NCI-H69 (cell line): ENCODE results near the gene BMPR1A.
"Not testable (repeated sequence)": the region's sequence is repeated elsewhere in the genome, so short reads cannot be mapped to it uniquely, and the experiment has no call there.

Experiments
- DNase-seq: peaks from one replicate; lab custom pipeline; 2025; lab: John Stamatoyannopoulos, UW

The BMPR1A gene

GRCh38 chr10:86848747-86849146, 92.3 kb downstream of the BMPR1A start:
- DNase-seq = no peak

DNA sequence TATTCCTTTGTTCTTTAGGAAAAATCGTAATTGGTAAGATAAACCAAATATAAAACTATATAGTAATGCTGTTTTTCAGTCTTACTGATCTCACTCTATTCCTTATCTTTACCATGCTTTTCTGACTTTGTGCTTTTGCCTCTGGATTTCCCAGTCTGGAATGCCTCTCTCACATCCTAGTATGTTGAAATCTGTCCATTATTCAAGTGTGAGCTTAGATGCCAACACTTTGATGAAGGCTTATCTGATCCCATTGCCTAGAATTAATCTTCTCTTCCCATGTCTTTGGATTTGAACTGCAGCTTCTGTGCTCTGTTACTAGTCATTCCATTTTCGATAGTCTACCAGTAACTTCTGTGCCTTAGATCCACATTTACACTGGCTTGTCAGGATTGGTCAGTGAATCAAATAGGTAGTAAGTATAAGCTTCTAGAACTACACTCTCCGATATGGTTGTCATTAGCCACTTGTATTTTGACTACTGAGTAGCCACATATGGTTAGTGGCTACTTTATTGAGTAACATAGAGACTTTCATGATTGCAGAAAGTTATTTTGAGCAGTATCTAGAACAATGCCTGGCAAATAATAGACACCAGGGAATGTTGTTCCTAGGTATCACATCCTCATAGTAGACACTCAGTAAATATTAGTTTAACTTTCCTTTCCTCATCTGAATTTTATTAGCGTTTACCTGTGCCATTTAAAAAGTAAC, 92.9 kb downstream of the BMPR1A start:
- DNase-seq = no peak

DNA sequence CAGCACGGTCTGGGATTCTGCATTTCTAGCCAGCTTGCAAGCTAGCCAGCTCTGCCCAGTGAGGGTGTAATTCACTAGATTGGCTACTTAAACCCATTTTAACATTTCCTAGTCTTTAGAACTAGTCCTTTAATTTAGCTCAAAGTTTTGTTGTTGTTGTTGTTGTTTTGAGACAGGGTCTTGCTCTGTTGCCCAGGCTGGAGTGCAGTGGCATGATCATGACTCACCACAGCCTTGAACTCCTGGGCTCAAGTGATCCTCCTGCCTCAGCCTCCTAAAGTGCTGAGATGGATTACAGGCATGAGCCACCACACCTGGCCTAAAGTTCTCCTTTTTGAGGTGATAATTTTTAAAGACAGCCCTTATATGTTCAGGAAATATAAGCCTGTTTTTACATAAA, 94.1 kb downstream of the BMPR1A start:
- no peak for DNase-seq

DNA sequence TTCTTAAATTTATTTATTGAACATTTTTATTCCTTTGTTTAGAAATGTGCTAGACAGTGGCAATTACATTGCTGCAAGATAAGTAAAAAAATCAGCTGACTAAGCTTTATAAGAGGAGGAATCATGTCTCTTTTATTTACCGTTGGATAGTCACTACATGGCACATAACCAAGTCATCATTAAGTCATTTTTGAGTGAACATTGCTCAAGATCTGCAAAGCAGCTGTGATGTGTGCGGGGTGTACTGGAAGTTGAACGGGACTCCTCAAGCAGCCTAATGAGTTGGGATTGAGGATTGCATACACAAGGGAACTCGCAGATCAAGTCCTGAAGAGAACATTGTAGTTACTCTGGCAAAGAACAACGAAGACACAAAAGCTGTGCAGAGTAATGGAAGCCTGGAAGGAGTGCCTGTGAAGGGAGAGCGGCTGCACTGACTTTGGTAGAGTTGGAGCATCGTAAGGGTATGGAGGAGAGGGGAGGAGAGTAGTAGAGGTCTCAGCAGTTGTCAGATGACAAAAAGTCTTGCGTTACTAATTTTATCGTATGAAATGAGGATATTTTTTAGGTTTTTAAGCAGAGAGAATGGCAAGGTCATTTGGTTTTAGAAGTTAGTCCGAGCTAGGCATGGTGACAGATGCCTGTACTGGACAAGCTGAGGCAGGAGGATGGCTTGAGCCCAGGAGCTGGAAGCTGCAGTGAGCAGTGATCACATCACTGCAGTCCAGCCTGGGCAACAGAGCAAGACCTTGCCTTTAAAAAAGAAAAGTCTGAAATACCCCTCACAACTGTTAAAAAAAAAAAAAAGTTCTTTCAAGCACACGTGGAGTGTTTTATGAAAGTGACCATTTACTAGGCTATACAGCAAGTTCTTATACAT, 95.1 kb downstream of the BMPR1A start:
- DNase-seq = no peak

GRCh38 chr10:86853582-86853981, 97.2 kb downstream of the BMPR1A start:
- DNase-seq = not testable (repeated sequence)

DNA sequence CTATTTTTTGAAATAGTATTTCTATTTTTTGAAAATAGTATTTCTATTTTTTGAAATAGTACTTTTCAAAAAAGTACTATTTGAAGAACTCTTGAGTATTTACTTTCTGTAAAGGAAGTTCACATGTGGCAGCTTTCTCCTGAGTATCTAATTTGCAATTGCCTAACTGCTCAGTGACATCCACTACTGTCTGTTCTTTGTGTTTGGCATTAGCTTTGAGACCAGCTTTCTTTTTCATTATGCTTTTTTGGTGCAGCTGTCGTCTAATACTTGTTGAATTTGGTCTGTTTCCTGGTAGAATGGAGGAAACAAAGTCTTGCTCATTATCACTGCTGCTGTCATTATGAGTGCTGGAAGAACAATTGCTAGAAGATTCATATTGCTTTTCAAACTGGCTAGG, 99.1 kb downstream of the BMPR1A start:
- no peak for DNase-seq

DNA sequence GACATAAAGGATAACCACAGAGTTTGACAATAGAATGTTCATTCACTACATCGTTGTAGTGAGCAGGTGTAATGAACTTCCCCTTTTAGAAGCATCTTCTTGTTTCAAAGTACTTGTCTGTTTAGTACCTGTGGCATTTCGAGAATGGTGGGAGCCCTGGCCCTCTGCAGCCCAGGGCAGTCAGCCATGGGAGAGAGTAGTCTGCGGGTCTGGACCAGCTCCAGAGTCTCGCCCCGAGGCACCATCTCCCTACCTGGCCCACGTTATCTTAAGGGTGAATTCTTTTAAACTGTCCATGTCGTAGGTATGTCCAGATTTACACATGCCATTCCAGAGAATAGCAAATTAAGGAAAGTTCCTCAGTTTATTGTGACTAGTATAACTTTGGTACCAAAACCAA, 99.7 kb downstream of the BMPR1A start:
- DNase-seq = no peak

DNA sequence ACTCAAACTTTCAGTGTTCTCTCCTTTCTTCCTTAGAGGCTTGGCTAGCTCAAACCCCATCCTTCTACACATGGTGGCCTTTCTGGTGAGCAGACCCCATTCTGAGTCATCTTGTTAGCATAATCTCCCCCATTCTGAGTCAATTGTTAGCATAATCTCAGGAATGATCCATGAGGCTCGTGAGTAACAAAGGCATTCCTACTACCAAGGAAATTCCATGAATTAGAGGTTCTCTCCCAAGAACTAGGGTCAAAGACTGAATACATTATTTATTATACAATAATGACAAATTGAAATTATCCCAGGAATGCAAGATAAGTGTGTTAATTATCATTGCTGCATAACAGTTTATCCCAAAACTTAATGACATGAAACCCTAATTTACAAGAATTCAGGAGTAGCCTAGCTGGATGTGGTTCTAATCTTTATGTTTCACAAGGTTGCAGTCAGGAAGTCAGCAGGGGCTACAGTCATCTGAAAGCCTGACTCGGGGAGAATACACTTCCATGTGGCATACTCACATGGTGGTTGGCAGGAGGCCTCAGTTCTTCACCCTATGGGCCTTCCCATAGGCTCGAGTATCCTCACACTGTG, 100.8 kb downstream of the BMPR1A start:
- DNase-seq = no peak

DNA sequence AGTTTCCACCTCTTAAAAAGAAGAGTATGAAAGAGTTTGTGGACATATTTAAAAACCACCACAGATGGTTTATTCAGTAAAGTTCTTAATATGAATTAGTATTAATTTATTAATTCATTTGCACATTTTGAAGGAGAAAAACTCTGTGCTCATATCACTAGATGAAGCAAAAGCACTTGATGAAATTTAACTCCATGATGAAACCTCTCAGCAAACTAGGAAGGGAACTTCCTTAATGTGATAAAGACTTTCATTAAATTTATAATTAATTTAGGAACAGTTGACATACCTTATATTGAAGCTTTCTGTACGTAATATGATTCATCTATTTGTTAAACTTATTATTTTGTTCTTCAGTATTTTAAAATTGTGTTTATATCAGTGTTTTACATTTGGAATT, 101.6 kb downstream of the BMPR1A start:
- no peak for DNase-seq

DNA sequence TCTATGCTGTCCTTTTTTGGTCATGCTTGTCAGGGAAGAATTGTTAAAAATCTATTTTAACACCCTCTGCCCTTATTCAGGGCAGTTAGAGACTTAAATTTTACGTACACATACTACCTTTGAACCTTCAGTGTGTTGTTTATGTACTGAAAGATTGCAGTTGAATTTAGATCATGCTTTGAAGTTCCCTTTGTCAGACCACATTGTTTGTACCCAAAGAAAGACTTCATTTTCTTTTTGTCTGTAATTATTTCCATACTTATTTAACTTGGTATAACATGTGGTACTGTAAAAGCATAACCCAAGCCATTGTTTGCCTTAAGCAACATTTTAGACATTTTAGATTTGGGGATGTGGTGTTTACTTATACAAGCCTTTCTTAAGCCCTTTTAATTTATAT, 104.9 kb downstream of the BMPR1A start:
- DNase-seq = no peak

- DNase-seq = no peak
These were observed 106.0 kb downstream of the BMPR1A start for GRCh38 chr10:86862373-86862772.

GRCh38 chr10:86862786-86863483, 106.5 kb downstream of the BMPR1A start:
- DNase-seq = no peak

DNA sequence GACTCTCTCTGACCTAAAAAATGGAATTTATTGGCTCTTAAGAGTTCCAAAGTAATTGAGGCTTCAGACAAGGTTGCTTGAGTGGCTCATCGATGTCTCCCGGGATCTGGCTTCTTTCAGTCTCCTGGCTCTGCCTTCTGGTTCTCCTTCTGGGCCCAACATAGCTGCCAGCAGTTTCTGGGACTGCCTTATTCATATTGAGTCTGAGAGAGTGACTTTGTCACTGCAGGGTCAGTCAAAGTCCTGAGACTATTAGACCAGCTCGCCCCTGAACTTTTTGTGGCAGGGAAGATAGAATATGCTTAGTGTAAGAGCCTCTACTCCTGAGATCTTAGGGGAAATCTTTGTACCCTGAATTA, 107.0 kb downstream of the BMPR1A start:
- no peak for DNase-seq

GRCh38 chr10:86865011-86865811, 108.8 kb downstream of the BMPR1A start:
- not testable (repeated sequence) for DNase-seq

DNA sequence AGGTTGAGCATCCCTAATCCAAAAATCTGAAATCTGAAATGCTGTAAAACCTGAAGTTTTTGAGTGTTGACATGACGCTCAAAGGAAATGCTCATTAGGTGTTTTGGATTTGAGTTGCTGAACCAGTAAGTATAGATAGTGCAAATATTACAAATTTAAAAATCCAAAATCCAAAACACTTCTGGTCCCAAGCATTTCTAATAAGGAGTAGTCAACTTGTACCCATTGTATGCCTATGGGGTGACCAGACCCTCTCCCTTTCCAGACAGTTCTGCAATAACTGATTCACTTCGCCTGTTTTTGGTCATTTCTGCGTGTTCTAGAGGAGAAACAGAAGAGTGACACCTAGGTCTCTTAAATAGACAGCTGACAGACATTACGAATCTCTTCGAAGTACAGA, 110.7 kb downstream of the BMPR1A start:
- no peak for DNase-seq

DNA sequence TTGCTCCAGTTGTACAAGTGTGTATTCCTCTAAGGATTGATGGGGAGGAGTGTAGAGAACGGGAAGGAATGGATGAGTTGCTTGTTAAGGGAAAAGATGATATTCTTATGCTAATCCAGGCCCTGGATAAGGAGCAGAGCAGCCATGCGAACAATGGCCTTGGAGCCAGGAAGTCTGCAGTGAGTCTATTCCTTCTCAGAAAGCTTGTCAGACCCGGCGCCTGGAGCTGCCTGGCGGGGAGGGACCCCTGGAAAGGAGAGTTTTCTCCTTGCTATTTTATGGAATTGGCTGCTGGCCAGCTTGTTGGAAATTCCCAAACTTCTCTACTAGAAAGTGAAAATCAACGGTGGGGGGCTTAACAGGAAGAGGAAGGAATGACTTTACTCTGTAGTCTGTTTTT, 111.9 kb downstream of the BMPR1A start:
- DNase-seq = peak; percentile 71

DNA sequence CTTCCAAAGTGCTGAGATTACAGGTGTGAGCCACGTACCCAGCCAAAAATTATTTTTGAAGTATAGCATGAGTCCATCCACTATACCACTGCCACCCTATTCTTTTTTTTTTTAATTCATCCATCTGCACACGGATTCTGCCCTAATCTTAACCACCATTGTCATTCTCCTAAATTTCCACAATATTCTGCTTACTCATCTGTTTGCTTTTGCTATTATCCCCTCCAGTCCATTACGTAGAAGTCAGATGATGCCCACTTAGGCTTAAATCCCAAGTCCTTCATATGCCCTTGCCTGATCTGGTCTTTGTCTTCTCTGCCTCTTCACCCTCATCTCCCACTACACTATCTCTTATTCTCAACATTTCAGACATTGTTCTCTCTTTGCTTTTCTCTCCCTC, 114.3 kb downstream of the BMPR1A start:
- DNase-seq = no peak

DNA sequence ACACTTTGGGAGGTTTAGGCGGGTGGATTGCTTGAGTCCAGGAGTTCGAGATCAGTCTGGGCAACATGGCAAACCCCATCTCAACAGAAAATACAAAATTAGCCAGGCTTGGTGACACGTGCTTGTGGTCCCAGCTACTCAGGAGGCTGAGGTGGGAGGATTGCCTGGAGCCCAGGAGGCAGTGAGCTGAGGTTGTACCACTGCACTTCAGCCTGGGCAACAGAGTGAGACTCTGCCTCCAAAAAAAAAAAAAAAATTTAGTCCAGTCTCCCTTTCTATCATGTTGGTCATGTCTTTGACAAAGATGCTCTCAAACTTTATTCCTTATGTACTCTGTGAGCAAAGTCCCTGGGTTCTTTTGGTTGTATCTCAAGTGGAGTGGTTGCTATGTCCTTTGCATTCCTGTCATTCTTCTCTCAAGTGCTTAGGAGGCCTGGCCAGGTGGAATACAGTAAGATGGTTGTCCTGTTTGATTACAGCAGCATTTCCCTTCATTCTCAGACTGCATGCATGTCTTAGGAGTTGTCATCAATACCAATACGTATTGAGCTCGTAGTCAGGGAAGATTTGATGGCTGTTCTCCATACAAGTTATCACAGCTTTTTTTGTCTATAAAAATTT, 115.3 kb downstream of the BMPR1A start:
- DNase-seq = no peak

- DNase-seq = peak; percentile 55
These were observed 116.3 kb downstream of the BMPR1A start for GRCh38 chr10:86872757-86873156.

DNA sequence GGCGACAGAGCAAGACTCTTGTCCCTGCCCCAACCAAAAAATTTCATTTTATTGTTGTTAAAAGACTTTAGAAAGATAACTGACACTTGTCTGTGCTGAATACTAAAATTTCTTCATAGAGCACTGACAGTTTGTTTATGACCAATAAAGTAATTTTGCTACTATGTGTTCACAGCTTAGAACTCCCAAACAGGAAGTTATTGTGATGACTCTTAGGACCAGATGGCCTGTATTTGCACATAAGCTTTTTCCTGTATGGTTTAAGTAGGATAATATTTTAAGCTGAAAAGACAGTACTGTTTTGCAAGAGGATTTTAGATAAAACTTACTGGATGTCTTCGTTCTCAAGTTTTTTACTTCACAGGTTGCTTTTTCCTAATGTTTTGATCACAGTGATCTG, 120.3 kb downstream of the BMPR1A start:
- peak; percentile 3 for DNase-seq
